HepG2 (cell line): ENCODE measurements around the gene CUL7. TPM values are rescaled to one million over a fixed set of nuclear protein-coding genes. Genes with fewer than 3 reads are reported as not detected.

Source experiments
- ATAC-seq: fragments of 200-7000 bp; cut with Tn5 transposase; 3 replicates; pipeline ENCODE4 v1.9.1; 2020; ENCODE audit warnings: mild to moderate bottlenecking, moderate library complexity
- BruUV-seq: library from RNA; stranded (reverse); fragments of 400-500 nt; replicated peaks from 2 replicates; lab custom pipeline; 2021; lab: Mats Ljungman, UMichigan
- CTCF ChIA-PET: fragments of 300-600 bp; formaldehyde crosslinking; extraction: SDS; loops from one replicate; lab custom pipeline; 2021; ENCODE audit warnings: low total read pairs, inconsistent platforms, low intra/inter-chr PET ratio; lab: Yijun Ruan, JAX
- POLR2A ChIA-PET: fragments of 350-600 bp; sonication (Branson Sonifier 250); formaldehyde crosslinking; loops from one replicate; lab custom pipeline; 2020; ENCODE audit warnings: antibody characterized with exemption, inconsistent platforms; lab: Yijun Ruan, JAX
- DNase-seq: peaks from one replicate; pipeline ENCODE4 v3.0.0-alpha.2; 2015; ENCODE audit warnings: low spot score
- FAIRE-seq: peaks from 3 replicates; lab custom pipeline; 2011; peaks lifted over from hg19 to GRCh38; lab: Jason Lieb, UNC
- H2AFZ ChIP-seq: one replicate; pipeline ENCODE4 v1.6.1; 2011; ENCODE audit warnings: low read length, inconsistent platforms
- H3K27ac ChIP-seq: fragments of 300-600 bp; 3 replicates; pipeline ENCODE4 v1.8.0; 2011; ENCODE audit warnings: mixed run types, mild to moderate bottlenecking, mixed read lengths, low read length, inconsistent platforms; ENCODE audit not compliant: insufficient read depth; ENCODE audit errors: extremely low read length
- H3K27me3 ChIP-seq, 2 experiments: fragments of 200-600 bp in 1 of 2; 2 replicates in 1 of 2; 3 replicates in 1 of 2; pipeline versions ENCODE4 v1.6.0 to v1.8.0; 2011; ENCODE audit warnings: low read length in 2 of 2, mild to moderate bottlenecking in 2 of 2, moderate library complexity in 2 of 2, inconsistent platforms in 1 of 2; ENCODE audit not compliant: insufficient read depth in 2 of 2, control insufficient read depth in 1 of 2
- H3K36me3 ChIP-seq, 2 experiments: fragments of 200-600 bp in 1 of 2; replicated peaks in 1 of 2; 2 replicates in 1 of 2; 3 replicates in 1 of 2; pipeline versions ENCODE4 v1.5.1 to v1.8.0; 2011; ENCODE audit warnings: low read length in 2 of 2, inconsistent platforms in 1 of 2; ENCODE audit not compliant: insufficient read depth in 2 of 2, control insufficient read depth in 1 of 2
- H3K4me1 ChIP-seq: 2 replicates; pipeline ENCODE4 v1.5.1; 2012; ENCODE audit warnings: low read length, inconsistent platforms; ENCODE audit not compliant: insufficient read depth
- H3K4me2 ChIP-seq: 2 replicates; pipeline ENCODE4 v1.6.0; 2011; ENCODE audit warnings: low read depth, low read length, inconsistent platforms
- H3K4me3 ChIP-seq, 3 experiments: fragments of 200-600 bp in 1 of 3; sonication (generic), shearing (Covaris generic) in 1 of 3; replicated peaks in 1 of 3; 2 replicates each; pipeline ENCODE4 v1.5.1; 2011 to 2016; ENCODE audit warnings: low read length in 3 of 3, inconsistent platforms in 2 of 3, low read depth in 2 of 3, mild to moderate bottlenecking in 2 of 3, control low read depth in 1 of 3, mixed read lengths in 1 of 3; ENCODE audit not compliant: insufficient read depth in 1 of 3
- H3K79me2 ChIP-seq: one replicate; pipeline ENCODE4 v1.6.1; 2011; ENCODE audit warnings: low read length, inconsistent platforms; ENCODE audit not compliant: insufficient read depth
- H3K9ac ChIP-seq: 2 replicates; pipeline ENCODE4 v1.6.0; 2011; ENCODE audit warnings: mild to moderate bottlenecking, low read depth, low read length, inconsistent platforms; ENCODE audit not compliant: insufficient read depth
- H3K9me3 ChIP-seq: 2 replicates; pipeline ENCODE4 v1.5.1; 2012; ENCODE audit warnings: mild to moderate bottlenecking, low read length
- H4K20me1 ChIP-seq: 2 replicates; pipeline ENCODE4 v1.6.0; 2011; ENCODE audit warnings: inconsistent platforms, mild to moderate bottlenecking, low read length, moderate library complexity; ENCODE audit not compliant: insufficient read depth
- DBP ChIP-seq: sonication (generic); formaldehyde crosslinking; IDR thresholded peaks from 2 replicates; pipeline ENCODE4 v1.4.0; 2020; ENCODE audit warnings: missing genetic modification reagents; ENCODE audit errors: not compliant biosample characterization
- MTA1 ChIP-seq: sonication (generic); formaldehyde crosslinking; IDR thresholded peaks from 2 replicates; pipeline ENCODE4 v1.4.0; 2020; ENCODE audit warnings: missing genetic modification reagents, mild to moderate bottlenecking, borderline replicate concordance
- RBM39 ChIP-seq: fragments of 200-400 bp; formaldehyde crosslinking; IDR thresholded peaks from one replicate; pipeline ENCODE4 v1.6.1; 2018; ENCODE audit warnings: antibody characterized with exemption, mild to moderate bottlenecking, low read depth, low read length; ENCODE audit not compliant: poor library complexity, severe bottlenecking
- U2AF2 ChIP-seq: fragments of 200-400 bp; formaldehyde crosslinking; IDR thresholded peaks from 2 replicates; pipeline ENCODE4 v1.6.1; 2017; ENCODE audit warnings: low read depth, mild to moderate bottlenecking, low read length
- ZFP62 ChIP-seq: sonication (generic); formaldehyde crosslinking; IDR thresholded peaks from 2 replicates; pipeline ENCODE4 v1.4.0; 2020; ENCODE audit warnings: missing genetic modification reagents
- ZNF225 ChIP-seq: sonication (generic); formaldehyde crosslinking; IDR thresholded peaks from 2 replicates; pipeline ENCODE4 v1.4.0; 2020; ENCODE audit warnings: mild to moderate bottlenecking, missing genetic modification reagents
- ZNF543 ChIP-seq: sonication (generic); formaldehyde crosslinking; IDR thresholded peaks from 2 replicates; pipeline ENCODE4 v1.4.0; 2020; ENCODE audit warnings: mild to moderate bottlenecking, missing genetic modification reagents
- WGBS: methylation state at CpG from one replicate; pipeline ENCODE4 v1.1.6; 2017; ENCODE audit warnings: low lambda C conversion rate; 5-methylcytosine and 5-hydroxymethylcytosine counted together
- in situ Hi-C: cut with HindIII; loops from 2 replicates; pipeline ENCODE4 v1.10.0; 2017; ENCODE audit warnings: low pct_unique_long_range_greater_than_20kb; ENCODE audit not compliant: extremely low pct_ligation_motif_present
- intact Hi-C: fragments of 100-400 bp; cut with micrococcal nuclease; formaldehyde crosslinking; loops from one replicate; pipeline ENCODE4 v1.10.0; 2022; ENCODE audit not compliant: unreplicated experiment
- polyA plus RNA-seq, 8 experiments: library from polyadenylated mRNA; depleted of rRNA in 3 of 8; stranded (reverse) in 7 of 8; unstranded in 1 of 8; fragments of >200 nt; fragmentation: Illumina TruSeq in 4 of 8; extraction: Trizol in 4 of 8; gene quantifications; 2 replicates each; pipeline versions ENCODE4 v1.2.1 to v1.2.3, GENCODE V29; 2011 to 2016; ENCODE audit warnings: low read depth in 4 of 8, missing spikeins in 1 of 8, mixed read lengths in 1 of 8; ENCODE audit not compliant: insufficient read depth in 1 of 8
- total RNA-seq, 5 experiments: library from RNA; depleted of rRNA; stranded (reverse); fragments of >200 nt; fragmentation: Illumina TruSeq; extraction: Trizol; gene quantifications; 2 replicates each; pipeline ENCODE4 v1.2.3, GENCODE V29; 2016; ENCODE audit warnings: low read depth in 1 of 5
- TF ChIP-seq, protein P1 (sequence below): sonication (generic); formaldehyde crosslinking; IDR thresholded peaks from 2 replicates; pipeline ENCODE4 v1.5.1; 2020; ENCODE audit warnings: mild to moderate bottlenecking, moderate library complexity, missing genetic modification reagents
- TF ChIP-seq, protein P2 (sequence below): sonication (generic); formaldehyde crosslinking; IDR thresholded peaks from 2 replicates; pipeline ENCODE4 v1.4.0; 2020; ENCODE audit warnings: mild to moderate bottlenecking, missing genetic modification reagents
- TF ChIP-seq, protein P3 (sequence below), 2 experiments: sonication (generic) in 1 of 2; formaldehyde crosslinking in 1 of 2; IDR thresholded peaks; 2 replicates each; pipeline versions ENCODE4 v1.4.0 to v1.6.1; 2016 to 2020; ENCODE audit warnings: borderline replicate concordance in 1 of 2, low read depth in 1 of 2, mild to moderate bottlenecking in 1 of 2, missing genetic modification reagents in 1 of 2

Gene CUL7
- total and polyA plus RNA-seq, 2 of the 13 experiments (the other 11 are each of a cell fraction or from before 2014, with no cell fraction given): 32.0 to 60.7 TPM

DNA sequence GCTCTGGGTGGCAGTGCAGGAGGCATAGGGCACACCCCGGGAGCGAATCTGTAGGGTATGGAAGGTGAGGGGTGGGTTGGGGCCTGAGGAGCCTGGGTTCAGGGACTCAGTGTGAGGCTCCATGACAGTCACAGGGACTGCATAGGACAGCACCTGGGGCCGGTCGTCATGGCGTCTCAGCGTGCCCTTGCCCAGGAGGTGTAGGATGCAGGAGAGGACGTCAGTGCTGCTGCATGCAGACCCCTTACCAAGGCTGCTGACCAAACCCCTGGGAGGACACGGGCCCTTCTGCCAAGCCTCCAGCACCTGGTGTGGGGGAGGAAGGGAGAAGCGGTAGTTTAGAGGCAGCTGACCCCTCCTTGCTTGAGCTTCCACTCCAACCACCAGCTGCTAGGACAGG lies 15.9 kb downstream of the CUL7 start:
- CTCF ChIA-PET: no interaction called here
- H3K27ac ChIP-seq: no peak overlapping the region
- no peak overlapping the region for H2AFZ ChIP-seq
- H3K9ac ChIP-seq: no peak overlapping the region
- intact Hi-C loops: no loop called here
- no peak overlapping the region for H3K4me2 ChIP-seq
- DNase-seq: no peak
- POLR2A ChIA-PET: interaction anchor here (3.6 kb wide), 1 partner anchor 16 kb away, joined by 19 read pairs; the partner anchor contains the start of gene CUL7
- peaks cover 3% of the 10 kb centered on the region; the same call in 1 of the 2 replicates for H4K20me1 ChIP-seq
- H3K79me2 ChIP-seq: no peaks in the 10 kb centered on the region
- BruUV-seq: TSS peak; percentile 32
- WGBS: 100% methylated on average over 9 of the region's 9 CpGs
- peak; percentile 3; the same call in 1 of the 3 replicates for ATAC-seq
- H3K36me3 ChIP-seq: peaks cover 34 to 61% of the 10 kb centered on the region in 2 experiments
- in situ Hi-C loops: no loop called here
- no peaks in the 10 kb centered on the region for H3K27me3 ChIP-seq
- H3K4me1 ChIP-seq: peaks cover 12% of the 10 kb centered on the region
- H3K9me3 ChIP-seq: no peaks in the 10 kb centered on the region
- H3K4me3 ChIP-seq: no peak overlapping the region
- FAIRE-seq: no peak
- TF ChIP-seq RBM39: no peak
- TF ChIP-seq, protein P1, sequence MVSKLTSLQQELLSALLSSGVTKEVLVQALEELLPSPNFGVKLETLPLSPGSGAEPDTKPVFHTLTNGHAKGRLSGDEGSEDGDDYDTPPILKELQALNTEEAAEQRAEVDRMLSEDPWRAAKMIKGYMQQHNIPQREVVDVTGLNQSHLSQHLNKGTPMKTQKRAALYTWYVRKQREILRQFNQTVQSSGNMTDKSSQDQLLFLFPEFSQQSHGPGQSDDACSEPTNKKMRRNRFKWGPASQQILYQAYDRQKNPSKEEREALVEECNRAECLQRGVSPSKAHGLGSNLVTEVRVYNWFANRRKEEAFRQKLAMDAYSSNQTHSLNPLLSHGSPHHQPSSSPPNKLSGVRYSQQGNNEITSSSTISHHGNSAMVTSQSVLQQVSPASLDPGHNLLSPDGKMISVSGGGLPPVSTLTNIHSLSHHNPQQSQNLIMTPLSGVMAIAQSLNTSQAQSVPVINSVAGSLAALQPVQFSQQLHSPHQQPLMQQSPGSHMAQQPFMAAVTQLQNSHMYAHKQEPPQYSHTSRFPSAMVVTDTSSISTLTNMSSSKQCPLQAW (CRISPR knock-in tag): no peak
- TF ChIP-seq, protein P2, sequence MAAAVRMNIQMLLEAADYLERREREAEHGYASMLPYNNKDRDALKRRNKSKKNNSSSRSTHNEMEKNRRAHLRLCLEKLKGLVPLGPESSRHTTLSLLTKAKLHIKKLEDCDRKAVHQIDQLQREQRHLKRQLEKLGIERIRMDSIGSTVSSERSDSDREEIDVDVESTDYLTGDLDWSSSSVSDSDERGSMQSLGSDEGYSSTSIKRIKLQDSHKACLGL (CRISPR knock-in tag): no peak
- no peak for TF ChIP-seq ZFP62 (CRISPR knock-in tag)
- TF ChIP-seq, protein P3, sequence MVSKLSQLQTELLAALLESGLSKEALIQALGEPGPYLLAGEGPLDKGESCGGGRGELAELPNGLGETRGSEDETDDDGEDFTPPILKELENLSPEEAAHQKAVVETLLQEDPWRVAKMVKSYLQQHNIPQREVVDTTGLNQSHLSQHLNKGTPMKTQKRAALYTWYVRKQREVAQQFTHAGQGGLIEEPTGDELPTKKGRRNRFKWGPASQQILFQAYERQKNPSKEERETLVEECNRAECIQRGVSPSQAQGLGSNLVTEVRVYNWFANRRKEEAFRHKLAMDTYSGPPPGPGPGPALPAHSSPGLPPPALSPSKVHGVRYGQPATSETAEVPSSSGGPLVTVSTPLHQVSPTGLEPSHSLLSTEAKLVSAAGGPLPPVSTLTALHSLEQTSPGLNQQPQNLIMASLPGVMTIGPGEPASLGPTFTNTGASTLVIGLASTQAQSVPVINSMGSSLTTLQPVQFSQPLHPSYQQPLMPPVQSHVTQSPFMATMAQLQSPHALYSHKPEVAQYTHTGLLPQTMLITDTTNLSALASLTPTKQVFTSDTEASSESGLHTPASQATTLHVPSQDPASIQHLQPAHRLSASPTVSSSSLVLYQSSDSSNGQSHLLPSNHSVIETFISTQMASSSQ (IDR thresholded peaks at IDR 0.05; ENCODE audit: low read depth): no peak
- TF ChIP-seq, protein P3 (CRISPR knock-in tag; IDR thresholded peaks at IDR 0.05; ENCODE audit: borderline replicate concordance): 0 out of 2 replicates have a peak, but pooled peaks have one; percentile 28
- 0 out of 2 replicates have a peak, but pooled peaks have one; percentile 18 for TF ChIP-seq MTA1 (CRISPR knock-in tag)
- TF ChIP-seq ZNF543 (CRISPR knock-in tag): no peak
- no peak for TF ChIP-seq DBP (CRISPR knock-in tag)
- TF ChIP-seq ZNF225 (CRISPR knock-in tag): 0 out of 2 replicates have a peak, but pooled peaks have one; percentile 28
- TF ChIP-seq U2AF2: no peak
- TF ChIP-seq, all 625 proteins: peak for 3
